GM12872 (cell line): Measurements from ENCODE around the gene MYOF.

Experiments used
- TF ChIP-seq, protein P1 (sequence below): IDR thresholded peaks from 3 replicates; pipeline ENCODE4 v1.5.1; 2011; ENCODE audit warnings: low read depth, mild to moderate bottlenecking, low read length, moderate library complexity; ENCODE audit not compliant: insufficient read depth

Gene MYOF

DNA sequence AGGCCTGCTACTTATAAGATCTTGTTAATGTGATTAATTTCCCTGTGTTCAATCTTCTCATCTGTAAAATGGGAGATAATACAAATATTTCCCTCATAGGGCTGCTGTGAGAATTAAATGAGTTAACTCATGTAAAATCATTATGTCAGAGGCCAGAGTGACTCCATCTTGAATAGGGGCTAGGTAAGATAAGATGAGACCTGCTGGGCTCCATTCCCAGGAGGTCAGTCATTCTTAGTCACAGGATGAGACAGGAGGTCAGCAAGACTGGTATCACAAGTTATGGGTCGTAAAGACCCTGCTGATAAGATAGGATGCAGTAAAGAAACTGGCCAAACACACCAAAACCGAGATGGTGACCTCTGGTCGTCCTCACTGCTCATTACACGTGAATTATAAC lies 207.7 kb downstream of the MYOF start:
- TF ChIP-seq, protein P1, sequence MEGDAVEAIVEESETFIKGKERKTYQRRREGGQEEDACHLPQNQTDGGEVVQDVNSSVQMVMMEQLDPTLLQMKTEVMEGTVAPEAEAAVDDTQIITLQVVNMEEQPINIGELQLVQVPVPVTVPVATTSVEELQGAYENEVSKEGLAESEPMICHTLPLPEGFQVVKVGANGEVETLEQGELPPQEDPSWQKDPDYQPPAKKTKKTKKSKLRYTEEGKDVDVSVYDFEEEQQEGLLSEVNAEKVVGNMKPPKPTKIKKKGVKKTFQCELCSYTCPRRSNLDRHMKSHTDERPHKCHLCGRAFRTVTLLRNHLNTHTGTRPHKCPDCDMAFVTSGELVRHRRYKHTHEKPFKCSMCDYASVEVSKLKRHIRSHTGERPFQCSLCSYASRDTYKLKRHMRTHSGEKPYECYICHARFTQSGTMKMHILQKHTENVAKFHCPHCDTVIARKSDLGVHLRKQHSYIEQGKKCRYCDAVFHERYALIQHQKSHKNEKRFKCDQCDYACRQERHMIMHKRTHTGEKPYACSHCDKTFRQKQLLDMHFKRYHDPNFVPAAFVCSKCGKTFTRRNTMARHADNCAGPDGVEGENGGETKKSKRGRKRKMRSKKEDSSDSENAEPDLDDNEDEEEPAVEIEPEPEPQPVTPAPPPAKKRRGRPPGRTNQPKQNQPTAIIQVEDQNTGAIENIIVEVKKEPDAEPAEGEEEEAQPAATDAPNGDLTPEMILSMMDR, result no peak

DNA sequence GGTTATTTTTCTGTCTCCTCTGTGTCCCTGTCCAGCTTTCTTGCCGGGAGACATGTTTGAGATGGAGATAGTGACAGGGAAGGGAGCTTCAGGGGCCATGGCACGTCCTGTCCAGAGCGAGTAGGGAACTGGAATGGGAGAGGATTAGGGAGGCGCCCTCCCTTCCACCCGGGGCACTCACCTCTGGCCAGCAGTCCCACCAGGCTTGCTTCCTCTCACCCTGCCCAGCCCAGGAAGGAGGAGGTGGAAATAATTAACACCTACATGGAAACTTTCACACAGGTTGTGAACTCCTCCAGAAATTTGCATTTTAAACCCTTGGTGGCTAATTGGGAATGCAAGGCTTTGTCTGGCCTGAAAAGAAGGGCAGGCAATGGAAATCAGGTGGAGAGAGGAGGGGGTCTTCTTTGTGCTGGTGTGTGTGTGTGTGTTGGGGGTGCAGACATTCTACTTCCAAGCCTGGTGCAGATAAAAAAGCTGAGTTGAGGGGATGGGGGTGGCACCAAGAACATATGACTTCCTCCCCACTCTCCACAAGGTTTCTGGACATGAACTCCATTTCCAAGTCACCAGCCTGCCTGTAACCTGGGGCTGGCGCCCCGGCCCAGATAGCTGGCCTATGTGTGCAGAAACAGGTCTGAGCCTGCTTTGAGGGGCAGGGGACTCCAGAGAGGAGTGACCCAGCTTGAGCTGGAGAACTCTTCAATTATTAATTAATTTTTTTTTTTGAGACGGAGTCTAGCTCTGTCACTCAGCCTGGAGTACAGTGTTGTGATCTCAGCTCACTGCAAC lies 209.1 kb downstream of the MYOF start:
- TF ChIP-seq, protein P1, result no peak

DNA sequence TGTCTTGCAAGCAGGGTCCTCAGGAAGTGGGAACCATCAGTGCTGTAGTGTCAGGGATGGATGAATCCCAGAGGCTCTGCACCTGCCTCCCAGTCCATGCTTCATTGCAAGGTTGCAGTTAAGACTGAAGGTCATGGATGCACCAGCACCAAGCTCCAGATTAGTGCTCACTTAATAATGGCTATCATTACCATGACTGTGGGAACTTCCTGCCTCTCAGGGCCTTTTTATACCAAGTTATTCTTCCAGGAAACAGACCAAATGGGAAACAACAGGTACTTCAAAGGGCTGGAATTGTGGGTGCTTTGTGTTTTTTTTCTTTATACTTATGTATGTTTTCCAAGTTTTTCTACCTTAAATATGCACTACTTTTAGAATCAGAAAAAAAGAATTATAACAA lies 210.8 kb downstream of the MYOF start:
- TF ChIP-seq, protein P1, result no peak

DNA sequence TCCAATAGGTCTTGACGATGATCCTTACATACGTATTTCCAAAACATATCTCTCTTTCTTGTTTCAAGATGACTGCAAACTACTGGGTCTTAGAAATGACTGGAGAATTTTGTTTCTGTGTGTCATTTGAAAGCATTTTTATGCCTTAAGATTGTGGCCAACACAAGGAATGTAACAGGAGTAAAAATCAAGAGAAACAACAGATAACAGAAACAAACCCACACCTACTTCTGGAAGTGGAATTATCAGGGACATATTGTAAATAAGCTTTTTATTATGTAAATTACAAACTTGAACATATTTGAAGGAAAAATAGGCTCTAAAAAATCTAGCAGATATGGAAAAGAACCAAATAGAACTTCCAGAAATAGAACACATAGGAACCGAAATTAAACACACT lies 212.9 kb downstream of the MYOF start:
- TF ChIP-seq, protein P1, result no peak

DNA sequence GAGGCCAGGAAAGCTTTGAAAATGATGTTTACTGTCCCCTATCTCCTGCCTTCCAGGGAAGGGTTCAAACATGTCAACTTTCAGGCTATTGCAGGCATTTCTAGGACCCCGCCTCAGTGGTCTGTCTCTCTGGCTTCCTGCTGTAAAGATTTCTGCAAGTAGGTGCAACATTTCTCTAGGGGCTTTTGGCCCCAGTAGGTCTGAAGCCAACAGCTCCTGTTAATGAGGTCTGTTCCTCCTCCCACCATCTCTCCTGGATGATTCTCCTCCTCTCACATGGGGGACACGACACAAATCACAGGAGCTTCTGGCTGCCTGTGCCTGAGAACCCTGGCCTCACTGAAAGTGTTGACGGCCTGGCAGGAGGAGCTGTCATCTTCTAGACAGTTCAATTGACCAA lies 214.1 kb downstream of the MYOF start:
- TF ChIP-seq, protein P1, result no peak

DNA sequence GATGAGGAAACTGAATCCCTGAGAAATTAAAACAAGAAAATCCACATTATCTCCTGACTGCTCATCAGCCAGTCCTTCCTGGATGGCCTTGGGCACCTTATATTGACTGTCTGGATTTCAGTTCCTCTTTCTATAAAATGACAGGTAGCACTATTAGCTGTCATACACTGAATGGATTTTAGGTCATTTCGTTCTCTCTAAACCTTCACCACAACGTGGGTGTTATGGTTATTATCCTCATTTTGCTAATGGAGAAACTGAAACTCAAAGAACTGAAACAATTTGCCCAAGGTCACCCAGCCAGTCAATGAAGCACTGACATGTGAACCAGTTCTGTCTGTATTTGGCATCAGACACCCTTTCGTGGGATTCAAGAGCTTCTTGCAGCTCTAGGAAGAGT lies 214.6 kb downstream of the MYOF start:
- TF ChIP-seq, protein P1, result no peak

DNA sequence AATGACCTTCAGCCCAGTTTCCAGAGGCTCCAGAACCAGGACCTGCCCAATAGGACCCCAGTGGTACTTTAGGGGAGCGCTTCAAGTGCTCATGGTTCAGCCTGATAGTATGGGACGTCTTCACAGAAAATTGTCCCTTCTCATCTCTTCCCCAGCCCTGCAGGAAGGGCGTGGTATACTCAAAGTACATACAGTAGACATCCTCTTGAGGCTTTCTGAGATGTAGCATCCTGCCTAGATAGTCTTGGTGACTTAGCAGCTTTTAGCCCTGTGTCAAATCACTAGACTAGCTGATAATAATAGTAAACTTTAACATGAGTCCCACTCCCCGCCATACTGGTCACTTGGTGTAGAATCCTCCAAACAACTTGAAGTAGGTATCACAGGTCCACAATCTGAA lies 215.3 kb downstream of the MYOF start:
- TF ChIP-seq, protein P1, result no peak
